ENCODE measurements around the gene SMTN. TPM values are rescaled to one million over a fixed set of nuclear protein-coding genes. Genes with fewer than 3 reads are reported as not detected.
"Not testable (repeated sequence)": the region's sequence is repeated elsewhere in the genome, so short reads cannot be mapped to it uniquely, and the experiment has no call there.

Gene SMTN
- total and polyA plus RNA-seq, 3 donors from 2014 or later: 31.6 to 52.5 (median 50.1) TPM

GRCh38 chr22:31107894-31108218 lies 26.7 kb downstream of the SMTN start:
- no peaks in the 10 kb centered on the region for H3K27me3 ChIP-seq
- 1 to 2% methylated on average over 5 of the region's 5 CpGs for WGBS, 2 donors
- no peak for DNase-seq
- H3K36me3 ChIP-seq (ENCODE audit: low read depth, missing control alignments): no peaks in the 10 kb centered on the region
- intact Hi-C loops (cut with DNase I; ENCODE audit: low total_unique reads): no loop called here
- peak overlapping the region in 1 of 2 donors; percentile 74 for H3K27ac ChIP-seq
- TF ChIP-seq POLR2A (IDR thresholded peaks at IDR 0.05) (no peak), CTCF (IDR thresholded peaks at IDR 0.05) (no peak)
- peak overlapping the region; percentile 71 to 72 for H3K4me3 ChIP-seq
- no peaks in the 10 kb centered on the region for H3K4me1 ChIP-seq
- H3K9me3 ChIP-seq: no peaks in the 10 kb centered on the region

- H3K4me3 ChIP-seq; H3K4me1 ChIP-seq; DNase-seq; H3K27me3 ChIP-seq; H3K27ac ChIP-seq; intact Hi-C loops (cut with DNase I; ENCODE audit: low total_unique reads); H3K9me3 ChIP-seq; H3K36me3 ChIP-seq (ENCODE audit: low read depth, missing control alignments): not testable (repeated sequence)
- 93 to 100% methylated on average over 2 to 7 of the region's 7 CpGs for WGBS, 2 donors
Observed at GRCh38 chr22:31112547-31113091, 31.5 kb downstream of the SMTN start.

GRCh38 chr22:31118046-31118820 lies 37.1 kb downstream of the SMTN start:
- WGBS, 2 donors: 93 to 95% methylated on average over 2 to 3 of the region's 3 CpGs
- TF ChIP-seq CTCF (IDR thresholded peaks at IDR 0.05): no peak
- TF ChIP-seq POLR2A (IDR thresholded peaks at IDR 0.05): no peak
- H3K36me3 ChIP-seq (ENCODE audit: low read depth, missing control alignments): no peaks in the 10 kb centered on the region
- H3K27me3 ChIP-seq: no peaks in the 10 kb centered on the region
- DNase-seq: no peak
- H3K27ac ChIP-seq: no peak overlapping the region
- H3K9me3 ChIP-seq: no peaks in the 10 kb centered on the region
- peaks cover 7% of the 10 kb centered on the region for H3K4me1 ChIP-seq
- intact Hi-C loops (cut with DNase I; ENCODE audit: low total_unique reads): no loop called here
- no peak overlapping the region for H3K4me3 ChIP-seq

GRCh38 chr22:31119026-31119717 lies 38.1 kb downstream of the SMTN start:
- Histone ChIP-seq H3K36me3 (ENCODE audit: low read depth, missing control alignments) (no peaks in the 10 kb centered on the region), H3K27me3 (no peaks in the 10 kb centered on the region), H3K4me3 (no peak overlapping the region), H3K27ac (no peak overlapping the region), H3K9me3 (no peaks in the 10 kb centered on the region), H3K4me1 (peaks cover 7% of the 10 kb centered on the region)
- TF ChIP-seq CTCF (IDR thresholded peaks at IDR 0.05) (no peak), POLR2A (IDR thresholded peaks at IDR 0.05) (no peak)
- 46 to 70% methylated on average over 4 to 7 of the region's 7 CpGs for WGBS, 2 donors
- intact Hi-C loops (cut with DNase I; ENCODE audit: low total_unique reads): no loop called here
- DNase-seq: peak; percentile 64

- 75 to 86% methylated on average over 1 to 5 of the region's 5 CpGs for WGBS, 2 donors
- Histone ChIP-seq H3K9me3 (no peaks in the 10 kb centered on the region), H3K27ac (no peak overlapping the region), H3K4me3 (no peak overlapping the region), H3K27me3 (no peaks in the 10 kb centered on the region), H3K36me3 (ENCODE audit: low read depth, missing control alignments) (no peaks in the 10 kb centered on the region), H3K4me1 (peaks cover 7% of the 10 kb centered on the region)
- intact Hi-C loops (cut with DNase I; ENCODE audit: low total_unique reads): no loop called here
- TF ChIP-seq CTCF (IDR thresholded peaks at IDR 0.05): no peak
- TF ChIP-seq POLR2A (IDR thresholded peaks at IDR 0.05): no peak
- no peak for DNase-seq
Observed at GRCh38 chr22:31120230-31120629, 39.1 kb downstream of the SMTN start.

Measured in testis (tissue), 3 donors.